Stimulated activated CD8-positive, alpha-beta memory T cell treated with anti-CD3 and anti-CD28 coated beads, Interleukin-4, amount 100 ng/mL, for 48 hours (primary cell): ENCODE data around the gene KCNF1.
A peak's percentile ranks its signal among the peaks of the same experiment; 100 is the strongest.

Source experiments
- DNase-seq: peaks from one replicate; pipeline ENCODE4 v3.0.0-alpha.2; 2020

Gene KCNF1

GRCh38 chr2:10911291-10912075, at the start of gene KCNF1:
KCNF1 (plus strand) TSS chr2:10911934; CDS start chr2:10912427, 493 bp downstream.
- no peak for DNase-seq

- no peak for DNase-seq
Measured at GRCh38 chr2:10862330-10862729, 49.4 kb upstream of the KCNF1 start.

GRCh38 chr2:10863047-10863446, 48.7 kb upstream of the KCNF1 start:
- DNase-seq, result no peak

- DNase-seq, result no peak
Measured at GRCh38 chr2:10863837-10864236, 47.9 kb upstream of the KCNF1 start.

GRCh38 chr2:10864251-10864650, 47.5 kb upstream of the KCNF1 start:
- DNase-seq, result no peak

GRCh38 chr2:10864861-10865636, 46.7 kb upstream of the KCNF1 start:
- peak; percentile 45 for DNase-seq

GRCh38 chr2:10865841-10866240, 45.9 kb upstream of the KCNF1 start:
- no peak for DNase-seq

GRCh38 chr2:10867692-10868420, 43.9 kb upstream of the KCNF1 start:
- no peak for DNase-seq

GRCh38 chr2:10868465-10869314, 43.0 kb upstream of the KCNF1 start:
- DNase-seq, result no peak

GRCh38 chr2:10871978-10872377, 39.8 kb upstream of the KCNF1 start:
- no peak for DNase-seq

- no peak for DNase-seq
Measured at GRCh38 chr2:10873171-10873570, 38.6 kb upstream of the KCNF1 start.

- DNase-seq, result no peak
Measured at GRCh38 chr2:10873790-10874437, 37.8 kb upstream of the KCNF1 start.

- no peak for DNase-seq
Measured at GRCh38 chr2:10875126-10875525, 36.6 kb upstream of the KCNF1 start.

GRCh38 chr2:10876394-10876793, 35.3 kb upstream of the KCNF1 start:
- no peak for DNase-seq

GRCh38 chr2:10876963-10877362, 34.8 kb upstream of the KCNF1 start:
- DNase-seq, result no peak

GRCh38 chr2:10877651-10878111, 34.1 kb upstream of the KCNF1 start:
- no peak for DNase-seq

GRCh38 chr2:10878268-10878915, 33.3 kb upstream of the KCNF1 start:
- DNase-seq, result no peak

GRCh38 chr2:10879159-10879558, 32.6 kb upstream of the KCNF1 start:
- DNase-seq, result no peak

GRCh38 chr2:10879624-10880585, 31.8 kb upstream of the KCNF1 start:
- DNase-seq, result no peak
